K562 (cell line): ENCODE measurements around the gene DNAJC2. TPM values are rescaled to one million over a fixed set of nuclear protein-coding genes. Genes with fewer than 3 reads are reported as not detected.

ENCODE experiments used
- ATF1 ChIP-seq, 2 experiments: fragments of 450-650 bp in 1 of 2; IDR thresholded peaks; 2 replicates each; pipeline ENCODE4 v1.6.1; 2016; ENCODE audit warnings: missing compliant biosample characterization in 1 of 2, missing genetic modification characterization in 1 of 2
- ATF3 ChIP-seq, 2 experiments: fragments of 450-650 bp in 1 of 2; sonication (generic) in 1 of 2; formaldehyde crosslinking in 1 of 2; IDR thresholded peaks in 1 of 2; conservative IDR thresholded peaks in 1 of 2; 2 replicates each; pipeline versions ENCODE4 v1.6.1 to v1.8.1; 2016 to 2023; ENCODE audit warnings: mild to moderate bottlenecking in 2 of 2, moderate library complexity in 2 of 2, inconsistent platforms in 1 of 2, missing genetic modification reagents in 1 of 2
- CHD2 ChIP-seq: IDR thresholded peaks from 2 replicates; pipeline ENCODE4 v1.6.1; 2011; ENCODE audit warnings: low read depth, low read length
- CREM ChIP-seq: IDR thresholded peaks from 2 replicates; pipeline ENCODE4 v1.6.1; 2014; ENCODE audit warnings: antibody characterized with exemption, low read depth
- DNMT1 ChIP-seq: fragments of 450-650 bp; IDR thresholded peaks from 2 replicates; pipeline ENCODE4 v1.6.1; 2016; ENCODE audit warnings: antibody characterized with exemption, mild to moderate bottlenecking
- DPF2 ChIP-seq: fragments of 450-650 bp; IDR thresholded peaks from 2 replicates; pipeline ENCODE4 v1.6.1; 2016
- GABPB2 ChIP-seq: fragments of 250-450 bp; sonication (Bioruptor Pico); conservative IDR thresholded peaks from 2 replicates; pipeline ENCODE4 v1.5.1; 2021; ENCODE audit warnings: mild to moderate bottlenecking
- GTF2B ChIP-seq: IDR thresholded peaks from 2 replicates; pipeline ENCODE4 v1.6.1; 2011; ENCODE audit not compliant: insufficient read length; ENCODE audit errors: extremely low read depth
- HIVEP1 ChIP-seq: fragments of 250-450 bp; sonication (Bioruptor Pico); IDR thresholded peaks from 2 replicates; pipeline ENCODE4 v1.4.0; 2020; ENCODE audit warnings: mild to moderate bottlenecking
- JUND ChIP-seq, 2 experiments: IDR thresholded peaks; 2 replicates in 1 of 2; 3 replicates in 1 of 2; pipeline ENCODE4 v1.6.1; 2011; ENCODE audit warnings: borderline replicate concordance in 2 of 2, low read depth in 2 of 2, low read length in 2 of 2, improper control_type of control experiment in 1 of 2, missing biosample characterization in 1 of 2, missing genetic modification characterization in 1 of 2, missing genetic modification reagents in 1 of 2
- MEIS2 ChIP-seq: fragments of 450-650 bp; IDR thresholded peaks from 2 replicates; pipeline ENCODE4 v1.6.1; 2014; ENCODE audit warnings: mild to moderate bottlenecking; ENCODE audit not compliant: partially characterized antibody
- NFRKB ChIP-seq: fragments of 450-650 bp; IDR thresholded peaks from 2 replicates; pipeline ENCODE4 v1.6.1; 2016; ENCODE audit warnings: low read depth
- NKRF ChIP-seq: fragments of 450-650 bp; IDR thresholded peaks from 2 replicates; pipeline ENCODE4 v1.6.1; 2016; ENCODE audit warnings: borderline replicate concordance
- POLR2AphosphoS2 ChIP-seq: IDR thresholded peaks from 2 replicates; pipeline ENCODE4 v1.6.1; 2012; ENCODE audit warnings: low read length, improper control_type of control experiment
- SMARCE1 ChIP-seq: fragments of 450-650 bp; IDR thresholded peaks from 2 replicates; pipeline ENCODE4 v1.7.1; 2016; ENCODE audit warnings: mild to moderate bottlenecking
- TBP ChIP-seq: optimal IDR thresholded peaks from 2 replicates; pipeline ENCODE3; 2011; ENCODE audit warnings: low read depth, low read length, improper control_type of control experiment
- ZMIZ1 ChIP-seq, 2 experiments: fragments of 150-350 bp in 1 of 2; IDR thresholded peaks; 2 replicates each; pipeline ENCODE4 v1.6.1; 2012 to 2016; ENCODE audit warnings: low read depth in 2 of 2, low read length in 2 of 2, mild to moderate bottlenecking in 1 of 2, moderate library complexity in 1 of 2
- ZNF174 ChIP-seq: fragments of 250-450 bp; sonication (Bioruptor Pico); IDR thresholded peaks from 2 replicates; pipeline ENCODE4 v1.4.0; 2020; ENCODE audit warnings: mild to moderate bottlenecking
- ZNF197 ChIP-seq: fragments of 200-800 bp; sonication (Bioruptor generic); IDR thresholded peaks from 2 replicates; pipeline ENCODE4 v1.6.1; 2016; ENCODE audit warnings: low read depth, missing genetic modification characterization, missing compliant biosample characterization
- ZNF274 ChIP-seq: IDR thresholded peaks from 2 replicates; pipeline ENCODE4 v1.6.1; 2011; ENCODE audit warnings: low read depth, mild to moderate bottlenecking, low read length, moderate library complexity, borderline replicate concordance
- ZNF764 ChIP-seq: fragments of 250-450 bp; sonication (Bioruptor Pico); IDR thresholded peaks from 2 replicates; pipeline ENCODE4 v1.4.0; 2020; ENCODE audit warnings: low read depth, mild to moderate bottlenecking, moderate library complexity
- polyA plus RNA-seq, 8 experiments: library from polyadenylated mRNA; depleted of rRNA in 4 of 8; stranded (reverse) in 5 of 8; unstranded in 3 of 8; fragments of >200 nt; fragmentation: Nextera tagmentation in 2 of 8; fragmentation: Illumina TruSeq in 1 of 8; extraction: Ambion mirVana in 2 of 8; extraction: Trizol in 1 of 8; gene quantifications; 2 replicates each; pipeline versions ENCODE4 v1.2.1 to v1.2.3, GENCODE V29; 2011 to 2014; ENCODE audit warnings: inconsistent platforms in 1 of 8, missing spikeins in 1 of 8
- total RNA-seq, 7 experiments: library from RNA; depleted of rRNA in 6 of 7; stranded (reverse); fragments of >200 nt in 6 of 7; fragmentation: Illumina TruSeq in 2 of 7; extraction: Trizol in 2 of 7; gene quantifications; 2 replicates each; pipeline versions ENCODE4 v1.2.1 to v1.2.3, GENCODE V29; 2011 to 2021; ENCODE audit warnings: low replicate concordance in 1 of 7

DNAJC2 gene
- total and polyA plus RNA-seq, 9 of the 15 experiments (the other 6 are each of a cell fraction or from before 2014, with no cell fraction given) = 40.2 to 157 (median 92.1) TPM

GRCh38 chr7:103379270-103379975 lies 34.9 kb upstream of the DNAJC2 start (continued):
- peak; percentile 65 for TF ChIP-seq DPF2
- no peak for TF ChIP-seq ZMIZ1 (IDR thresholded peaks at IDR 0.05; ENCODE audit: low read depth in 2 of 2, low read length in 2 of 2)
- TF ChIP-seq ZNF274 = no peak
- no peak for TF ChIP-seq HIVEP1 (CRISPR knock-in tag)
- no peak for TF ChIP-seq ATF1 (CRISPR knock-in tag; IDR thresholded peaks at IDR 0.05)
- peak; percentile 69 for TF ChIP-seq ATF1 (tag; IDR thresholded peaks at IDR 0.05)
- TF ChIP-seq JUND (IDR thresholded peaks at IDR 0.05; ENCODE audit: borderline replicate concordance, low read depth, low read length) = peak; percentile 65
- peak; percentile 71 for TF ChIP-seq JUND (tag; IDR thresholded peaks at IDR 0.05; ENCODE audit: borderline replicate concordance, low read depth, low read length)
- TF ChIP-seq ATF3 (IDR thresholded peaks at IDR 0.05) = peak; percentile 57
- TF ChIP-seq ATF3 (CRISPR knock-in tag; conservative IDR thresholded peaks at IDR 0.05) = no peak
- no peak for TF ChIP-seq MEIS2
- TF ChIP-seq CHD2 = no peak
- peak; percentile 80 for TF ChIP-seq GTF2B
- TF ChIP-seq NFRKB = 0 out of 2 replicates have a peak, but pooled peaks have one; percentile 21
- no peak for TF ChIP-seq ZNF174 (CRISPR knock-in tag)
- 0 out of 2 replicates have a peak, but pooled peaks have one; percentile 5 for TF ChIP-seq CREM
- no peak for TF ChIP-seq ZNF197 (CRISPR knock-in tag)
- TF ChIP-seq TBP = peak; percentile 81
- no peak for TF ChIP-seq ZNF764 (CRISPR knock-in tag)
- TF ChIP-seq SMARCE1 = peak; percentile 52; the same call in 1 of the 2 replicates
- TF ChIP-seq DNMT1 = no peak
- no peak for TF ChIP-seq POLR2AphosphoS2
- TF ChIP-seq GABPB2 (CRISPR knock-in tag) = no peak
- no peak for TF ChIP-seq NKRF
